SKM-1 treated with dmso at 0.1 percent for 144 hours (cell line): ENCODE data around the gene GHRL.

ENCODE experiments used
- DNase-seq: peaks from one replicate; lab custom pipeline; 2025; ENCODE audit not compliant: unreplicated experiment; lab: John Stamatoyannopoulos, UW

GHRL gene

GRCh38 chr3:10328460-10329071 is 35.8 kb upstream of the GHRL start:
- DNase-seq = no peak

- no peak for DNase-seq
Measured at GRCh38 chr3:10327592-10327991, 34.8 kb upstream of the GHRL start.

- DNase-seq = peak; percentile 41
Measured at GRCh38 chr3:10322352-10322710, 29.6 kb upstream of the GHRL start.

GRCh38 chr3:10321630-10322351 is 29.0 kb upstream of the GHRL start:
- DNase-seq = no peak

GRCh38 chr3:10320320-10320677 is 27.6 kb upstream of the GHRL start:
- no peak for DNase-seq

DNA sequence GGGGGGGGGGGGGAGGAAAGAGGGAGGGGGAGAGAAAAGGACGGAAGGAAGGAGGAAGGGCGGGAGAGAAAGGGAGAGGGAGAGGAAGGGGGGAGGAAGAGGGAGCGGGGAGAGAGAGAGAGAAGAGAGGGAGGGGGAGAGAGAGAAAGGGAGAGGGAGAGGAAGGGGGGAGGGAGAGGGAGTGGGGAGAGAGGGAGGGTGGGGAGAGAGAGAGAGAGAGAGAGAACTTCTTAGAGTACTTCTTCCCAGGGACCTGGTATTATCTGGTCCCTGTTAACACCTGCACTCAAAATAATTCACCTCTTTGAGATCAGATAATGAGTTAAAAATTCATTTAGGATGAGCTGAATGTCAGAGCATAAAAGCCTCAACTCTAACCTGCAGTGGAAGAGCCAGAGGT is 27.1 kb upstream of the GHRL start:
- DNase-seq = no peak

DNA sequence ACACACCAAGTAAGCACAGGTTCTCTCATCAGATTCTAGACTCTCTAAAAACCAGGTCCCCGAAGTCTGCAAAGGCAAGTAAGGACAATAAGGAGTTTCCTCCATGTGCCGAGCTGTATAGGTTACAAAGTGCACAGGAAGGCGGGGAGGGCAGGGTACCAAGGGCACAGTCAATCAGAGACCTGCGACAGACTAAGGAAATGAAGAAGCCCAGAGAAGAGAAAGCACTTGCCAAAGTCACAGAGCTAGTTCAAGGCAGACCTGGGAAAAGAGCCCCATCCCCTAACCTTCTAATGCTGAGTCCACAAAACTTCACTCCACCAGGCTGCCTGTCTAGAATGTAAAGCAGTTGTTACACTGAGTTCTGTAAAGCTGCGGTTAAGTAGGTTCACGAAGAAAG is 26.5 kb upstream of the GHRL start:
- DNase-seq = no peak

- no peak for DNase-seq
Measured at GRCh38 chr3:10317961-10318350, 25.2 kb upstream of the GHRL start.

- no peak for DNase-seq
Measured at GRCh38 chr3:10317311-10317960, 24.7 kb upstream of the GHRL start.

DNA sequence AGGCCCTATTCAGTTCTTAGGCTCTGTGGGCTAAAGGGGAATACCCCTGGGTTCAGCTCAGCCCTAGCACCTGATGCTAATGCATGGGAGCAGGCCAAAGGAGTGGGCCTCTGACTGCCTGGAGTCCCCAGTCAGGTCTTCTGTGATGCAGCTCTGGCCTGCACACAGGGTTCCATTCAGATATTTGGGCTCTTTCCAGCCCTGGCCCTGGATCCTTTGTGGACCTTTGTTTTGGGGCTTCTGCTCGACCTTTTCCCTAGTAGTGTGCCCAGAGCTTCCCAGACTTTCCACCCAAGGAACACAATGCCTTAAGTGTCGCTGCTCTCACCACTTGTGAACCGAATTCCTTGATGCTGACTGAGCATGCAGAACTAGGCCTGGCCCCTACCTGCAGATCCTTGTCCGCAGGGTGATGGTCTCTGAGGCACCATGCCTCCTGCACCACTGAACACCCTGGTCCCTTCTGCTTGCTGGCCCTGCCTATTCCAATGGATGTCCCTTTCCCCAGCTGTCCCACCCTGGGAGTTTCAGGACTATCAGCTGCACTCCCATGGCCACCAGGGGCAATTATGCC is 23.1 kb upstream of the GHRL start:
- DNase-seq = no peak

DNA sequence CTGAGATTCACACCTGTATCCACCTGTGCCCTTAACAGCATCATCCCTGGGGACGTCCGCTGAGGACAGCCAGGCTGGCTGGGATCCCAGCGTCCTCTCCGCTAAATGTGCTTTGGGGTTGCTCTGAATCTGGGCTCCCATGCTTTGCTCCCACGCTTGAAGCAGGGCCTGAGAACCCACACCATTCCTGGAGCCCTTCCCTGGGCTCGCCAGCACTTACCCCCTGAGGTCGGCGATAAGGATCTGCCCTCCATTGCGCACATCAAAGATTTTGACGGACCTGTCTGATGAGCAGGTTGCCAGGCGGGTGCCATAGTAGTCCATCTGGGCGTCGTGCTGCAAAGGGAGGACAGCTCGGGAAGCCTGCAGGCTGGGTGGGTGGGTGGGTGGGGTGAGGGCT is 22.4 kb upstream of the GHRL start:
- DNase-seq = no peak

GRCh38 chr3:10312861-10313260 is 20.1 kb upstream of the GHRL start:
- no peak for DNase-seq

DNA sequence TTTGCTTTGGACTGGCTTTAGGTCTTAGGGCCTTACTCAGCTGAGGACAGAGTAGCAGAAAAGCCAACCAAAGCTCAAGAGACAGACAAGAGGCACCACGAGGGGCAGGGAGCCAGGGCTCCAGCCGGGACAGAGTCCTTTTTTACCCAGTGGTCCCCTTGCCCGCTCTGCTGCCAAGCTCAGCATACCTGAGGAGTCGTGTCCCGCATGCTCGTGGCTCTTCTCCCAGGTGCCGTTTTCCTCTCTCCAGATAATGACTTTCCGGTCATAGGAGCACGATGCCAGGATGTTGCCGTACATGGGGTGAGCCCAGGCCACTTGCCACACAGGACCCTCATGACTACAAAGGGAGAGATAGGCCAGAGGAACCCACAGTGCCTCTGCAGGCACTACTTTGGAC is 19.6 kb upstream of the GHRL start:
- DNase-seq = no peak

DNA sequence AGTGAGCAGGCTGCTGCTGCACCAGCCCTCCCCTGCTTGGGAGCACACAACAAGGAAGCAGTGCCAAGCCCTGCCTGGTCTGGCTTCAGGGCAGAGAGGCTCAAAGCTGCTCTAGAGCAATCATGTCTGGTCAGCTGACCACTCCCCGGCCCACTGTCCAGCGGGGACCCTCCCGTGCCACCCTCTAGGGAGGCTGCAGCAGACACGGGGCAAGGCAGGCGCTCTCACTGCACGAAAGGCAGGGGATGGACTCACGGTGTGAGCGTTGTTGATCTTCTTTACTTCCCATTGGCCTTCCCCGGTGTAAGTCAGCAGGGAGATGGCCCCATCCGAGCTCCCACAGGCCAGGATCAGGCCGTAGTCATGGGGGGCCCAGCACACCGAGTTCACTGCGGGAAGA is 19.0 kb upstream of the GHRL start:
- no peak for DNase-seq

DNA sequence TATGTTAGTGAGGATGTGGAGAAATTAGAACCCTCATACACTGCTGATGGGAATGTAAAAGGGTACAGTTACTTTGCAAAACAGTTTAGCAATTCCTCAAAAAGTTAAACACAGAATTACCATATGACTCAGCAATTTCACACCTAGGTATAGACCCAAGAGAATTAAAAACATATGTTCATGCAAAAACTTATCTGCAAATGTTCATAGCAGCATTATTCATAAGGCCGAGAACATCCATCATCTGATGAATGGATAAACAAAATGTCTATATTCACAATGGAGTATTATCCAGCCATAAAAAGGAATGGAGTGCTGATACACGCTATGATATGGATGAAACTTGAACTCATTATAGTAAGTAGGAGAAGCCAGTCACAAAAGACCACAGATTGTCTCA is 17.8 kb upstream of the GHRL start:
- no peak for DNase-seq

GRCh38 chr3:10309736-10310135 is 17.0 kb upstream of the GHRL start:
- no peak for DNase-seq

DNA sequence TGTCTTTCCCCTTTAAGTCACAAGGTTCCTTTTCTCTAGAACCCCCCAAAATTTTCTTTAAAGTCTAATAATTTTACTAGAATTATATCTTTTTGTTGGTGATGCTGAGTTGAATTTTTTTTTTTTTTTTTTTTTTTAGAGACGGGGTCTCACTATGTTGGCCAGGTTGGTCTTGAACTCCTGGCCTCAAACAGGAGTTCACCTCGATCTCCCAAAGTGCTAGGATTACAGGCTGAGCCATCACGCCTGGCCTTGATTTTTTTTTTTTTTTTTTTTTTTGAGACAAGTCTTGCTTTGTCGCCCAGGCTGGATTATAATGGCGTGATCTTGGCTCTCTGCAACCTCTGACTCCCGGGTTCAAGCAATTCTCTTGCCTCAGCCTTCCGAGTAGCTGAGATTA is 15.9 kb upstream of the GHRL start:
- no peak for DNase-seq

GRCh38 chr3:10306156-10306555 is 13.4 kb upstream of the GHRL start:
- DNase-seq = no peak

- no peak for DNase-seq
Measured at GRCh38 chr3:10305331-10305902, 12.7 kb upstream of the GHRL start.

DNA sequence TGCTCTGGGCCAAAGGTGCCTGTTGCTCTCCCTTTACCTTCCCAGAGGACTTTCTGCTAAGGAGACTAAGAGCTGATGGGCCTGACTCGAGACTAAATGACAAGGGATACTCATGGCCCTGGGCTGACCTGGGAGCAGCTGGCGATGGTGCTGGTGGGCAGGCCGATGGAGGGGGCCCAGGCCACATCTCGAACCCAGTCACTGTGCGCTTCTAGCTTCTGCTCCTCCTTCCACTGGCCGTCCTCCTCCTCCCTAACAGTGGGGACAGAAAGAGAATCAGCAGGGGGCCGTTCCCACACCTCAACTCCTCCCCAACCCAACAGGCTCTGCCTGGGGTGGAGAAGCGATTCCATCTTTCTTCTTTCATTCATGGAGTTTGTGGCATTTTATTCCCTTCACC is 12.2 kb upstream of the GHRL start:
- no peak for DNase-seq

DNA sequence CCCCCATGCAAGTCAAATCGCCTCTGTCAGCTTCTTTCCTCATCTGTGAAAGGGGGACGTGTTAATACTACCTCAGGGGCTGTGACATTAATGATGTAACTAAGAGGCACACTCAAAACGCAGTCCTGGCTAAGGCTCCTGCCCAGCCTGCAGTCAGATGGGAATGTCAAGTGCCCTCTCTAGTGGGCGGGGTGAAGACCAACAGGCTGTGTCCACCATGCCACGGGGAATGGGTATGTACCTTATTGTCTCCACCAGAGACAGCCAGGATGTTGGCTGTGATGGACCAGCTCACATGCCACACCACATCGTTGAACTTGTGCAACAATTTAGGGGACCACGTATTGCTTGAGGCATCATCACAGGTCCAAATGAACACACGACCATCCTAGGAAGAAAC is 11.0 kb upstream of the GHRL start:
- DNase-seq = no peak

- DNase-seq = no peak
Measured at GRCh38 chr3:10303105-10303504, 10.4 kb upstream of the GHRL start.
